NCI-H1694 (cell line): ENCODE measurements around the gene EN2.

ENCODE experiments used
- DNase-seq: peaks from one replicate; lab custom pipeline; 2025; lab: John Stamatoyannopoulos, UW

The EN2 gene

DNA sequence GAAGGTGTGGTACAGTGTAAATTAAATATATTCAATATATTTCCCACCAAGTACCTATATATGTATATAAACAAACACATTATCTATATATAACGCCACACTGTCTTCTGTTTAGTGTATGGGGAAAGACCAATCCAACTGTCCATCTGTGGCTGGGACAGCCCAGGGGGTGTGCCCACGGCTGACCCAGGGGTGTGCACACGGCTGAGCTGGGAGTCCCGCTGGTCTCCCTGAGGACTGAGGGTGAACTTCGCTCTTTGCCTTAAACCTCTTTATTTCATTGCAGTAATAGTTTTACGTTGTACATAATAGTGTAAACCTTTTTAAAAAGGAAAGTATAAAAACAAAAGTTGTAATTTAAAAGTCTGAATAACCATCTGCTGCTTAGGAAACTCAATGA lies 6.3 kb downstream of the EN2 start:
- no peak for DNase-seq

- no peak for DNase-seq
Observed at GRCh38 chr7:155464948-155465739, 7.2 kb downstream of the EN2 start.

- DNase-seq = no peak
Observed at GRCh38 chr7:155465761-155466141, 7.8 kb downstream of the EN2 start.

DNA sequence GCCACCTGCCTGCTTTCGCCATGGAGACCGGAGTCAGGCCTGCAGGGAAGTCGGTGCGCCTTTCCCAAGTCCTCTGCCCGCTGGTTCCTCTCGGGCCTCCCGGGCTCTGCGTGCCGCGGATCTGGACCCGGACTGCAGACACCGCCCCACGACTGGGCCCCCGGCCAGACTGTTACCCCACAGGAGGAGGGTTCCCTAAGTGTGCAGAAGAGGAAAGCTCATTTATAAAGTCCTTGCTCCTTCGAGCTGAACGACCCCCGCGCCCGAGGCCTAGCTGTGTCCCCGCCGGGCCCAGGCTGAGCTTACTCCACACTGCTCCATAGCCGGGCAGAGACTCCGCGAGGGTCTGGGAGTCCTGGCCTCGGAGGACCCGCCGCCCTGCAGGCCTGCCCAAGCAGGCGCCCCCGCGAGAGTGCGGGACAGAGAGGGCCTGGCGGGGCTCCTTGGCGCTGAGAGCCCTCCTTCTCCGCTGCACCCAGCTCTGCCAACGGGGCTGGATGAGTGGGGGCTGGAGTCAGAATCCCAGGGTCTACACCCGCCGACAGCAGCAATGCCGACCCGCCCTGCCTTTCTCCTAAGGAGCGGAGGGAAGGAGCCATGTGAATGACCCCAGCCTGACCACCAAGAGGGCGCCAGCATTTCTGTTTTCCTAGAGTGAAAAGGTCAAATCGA lies 8.3 kb downstream of the EN2 start:
- no peak for DNase-seq

- DNase-seq = no peak
Observed at GRCh38 chr7:155466814-155467733, 9.1 kb downstream of the EN2 start.

DNA sequence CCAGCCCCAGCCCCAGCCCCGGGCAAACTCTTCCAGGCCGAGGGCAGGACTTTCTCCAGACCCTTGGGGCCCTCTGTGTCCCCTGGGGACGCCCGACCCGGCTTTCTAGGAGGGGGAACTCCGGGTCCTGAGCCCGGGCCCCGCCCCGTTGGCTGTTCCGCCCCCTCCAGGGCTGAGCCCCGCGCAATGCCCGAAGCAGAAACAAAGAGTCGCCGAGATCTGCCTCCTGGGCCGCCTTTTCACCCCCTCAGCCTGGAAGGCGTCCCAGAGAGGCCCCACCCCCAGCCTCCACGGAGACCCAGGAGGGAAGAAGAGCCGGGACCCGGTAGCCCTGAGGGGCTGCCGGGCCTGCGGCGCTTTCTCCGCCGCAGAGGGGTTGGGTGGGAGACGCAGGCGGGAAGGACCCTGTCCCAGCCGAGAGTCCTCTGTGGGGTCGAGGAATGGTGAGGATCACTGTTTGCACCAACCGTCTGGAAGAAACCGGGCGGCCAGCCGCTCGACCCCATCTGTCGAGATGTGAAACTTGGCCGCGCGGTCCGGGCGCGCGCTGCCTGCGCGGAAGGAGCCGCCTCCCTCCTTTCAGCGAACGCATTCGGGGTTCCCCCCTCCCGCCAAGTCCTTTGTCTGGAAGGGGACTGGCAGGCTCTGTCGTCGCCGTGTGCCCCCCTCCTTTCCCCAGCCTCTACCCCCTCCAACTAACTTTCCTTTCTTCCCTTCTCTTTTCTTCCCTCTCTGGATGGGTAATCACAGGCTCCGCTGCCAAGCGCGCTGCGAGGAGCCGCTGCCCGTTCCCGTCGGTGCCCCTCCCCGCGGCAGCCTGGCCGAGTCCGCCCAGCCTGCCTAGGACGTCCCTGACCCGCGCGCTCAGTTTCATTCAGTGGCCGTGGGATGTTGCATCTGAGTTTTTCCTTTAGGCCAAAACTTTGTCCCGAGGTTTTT lies 10.2 kb downstream of the EN2 start:
- DNase-seq = no peak

GRCh38 chr7:155468785-155469148 lies 10.8 kb downstream of the EN2 start:
- no peak for DNase-seq

DNA sequence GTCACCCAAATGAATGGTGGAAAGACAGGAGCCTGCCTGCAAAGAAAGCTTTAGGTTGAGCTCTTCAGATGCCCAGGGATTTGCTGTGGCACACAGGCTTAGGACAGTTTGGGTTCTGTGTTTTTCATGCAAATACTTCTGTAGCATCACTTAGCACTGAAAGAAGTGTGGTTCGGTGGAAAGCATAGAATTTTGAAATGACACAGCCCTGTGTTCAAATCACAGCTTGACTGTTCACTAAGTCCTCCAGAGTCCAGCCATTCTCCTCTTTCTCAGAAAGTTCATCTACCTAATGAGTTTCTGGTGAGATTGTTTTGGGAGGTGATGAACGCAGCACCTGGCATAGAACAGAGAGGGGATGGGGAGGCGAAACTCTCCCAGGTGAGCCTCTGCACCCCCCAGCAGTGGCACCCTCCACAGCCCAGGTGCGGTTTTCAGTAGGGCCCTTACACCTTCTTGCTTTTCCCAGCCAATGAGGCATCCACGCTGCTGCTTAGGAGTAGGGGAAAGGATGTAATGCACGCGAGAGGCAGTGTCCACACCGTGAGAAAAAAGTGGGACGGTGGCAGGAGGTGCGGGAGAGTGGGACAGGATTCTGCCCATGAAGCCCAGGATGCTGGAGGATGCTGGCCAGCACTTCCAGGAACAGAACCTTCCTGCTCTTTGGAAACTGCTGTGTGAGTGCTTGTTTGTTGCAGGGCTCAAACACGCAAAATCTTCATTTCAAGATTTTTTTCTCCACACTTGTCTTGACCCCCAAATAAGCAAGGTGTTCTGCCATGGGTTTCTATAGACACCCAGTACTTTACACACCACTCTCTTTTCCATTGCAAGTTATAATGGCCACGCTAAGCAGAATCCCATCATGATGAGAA lies 11.6 kb downstream of the EN2 start:
- DNase-seq = no peak

- DNase-seq = no peak
Observed at GRCh38 chr7:155470186-155470487, 12.2 kb downstream of the EN2 start.

- DNase-seq = no peak
Observed at GRCh38 chr7:155470686-155471638, 13.0 kb downstream of the EN2 start.

DNA sequence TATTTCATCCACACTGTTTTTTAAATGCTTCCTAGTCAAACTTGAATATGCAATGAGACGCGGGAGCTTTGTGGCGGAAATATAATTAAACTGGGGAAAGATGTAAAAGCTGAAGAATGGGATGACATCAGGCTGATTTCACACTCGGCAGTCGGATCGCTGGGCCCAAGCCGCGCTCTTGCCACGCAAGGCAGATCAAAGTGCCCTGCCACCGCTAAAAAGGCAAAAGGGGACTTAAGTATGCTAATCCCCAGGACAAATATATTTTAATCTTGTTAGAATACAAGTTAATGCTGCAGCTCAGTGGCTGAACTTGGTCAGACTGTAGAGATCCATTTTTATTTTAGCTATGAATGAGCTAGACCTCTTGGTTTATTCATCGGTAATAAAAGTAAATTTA lies 13.8 kb downstream of the EN2 start:
- DNase-seq = no peak

DNA sequence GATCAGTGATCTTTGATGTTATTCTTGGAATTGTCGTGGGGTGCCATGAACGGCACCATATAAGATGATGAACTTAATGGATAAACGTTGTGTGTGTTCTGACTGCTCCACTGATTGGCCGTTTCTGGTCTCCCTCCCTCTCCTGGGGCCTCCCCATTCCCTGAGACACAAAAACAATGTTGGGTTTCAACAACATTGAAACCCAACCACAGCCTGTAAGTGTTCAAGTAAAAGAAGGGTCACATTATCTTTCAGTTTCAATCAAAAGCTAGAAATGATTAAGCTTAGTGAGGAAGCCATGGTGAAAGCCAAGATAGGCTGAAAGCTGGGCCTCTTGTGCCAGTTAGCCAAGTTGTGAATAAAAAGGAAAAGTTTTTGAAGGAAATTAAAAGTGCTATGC lies 19.5 kb downstream of the EN2 start:
- DNase-seq = no peak

DNA sequence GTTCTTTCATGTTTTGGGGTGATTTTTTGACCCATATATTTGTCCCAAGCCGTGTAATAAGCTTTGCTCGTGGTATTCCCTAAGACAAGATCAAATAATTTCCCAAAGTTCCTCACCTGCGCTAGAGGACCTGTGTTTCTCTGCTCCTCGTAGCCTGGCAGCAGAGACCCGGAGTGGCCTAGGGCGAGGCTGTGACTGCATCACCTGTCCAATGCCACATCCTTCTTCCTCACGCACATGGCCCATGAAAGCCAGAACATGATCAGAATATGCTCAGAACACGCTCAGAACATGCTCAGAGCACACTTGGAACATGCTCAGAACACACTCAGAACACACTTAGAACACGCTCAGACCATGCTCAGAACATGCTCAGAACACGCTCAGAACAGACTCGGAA lies 23.8 kb downstream of the EN2 start:
- no peak for DNase-seq

DNA sequence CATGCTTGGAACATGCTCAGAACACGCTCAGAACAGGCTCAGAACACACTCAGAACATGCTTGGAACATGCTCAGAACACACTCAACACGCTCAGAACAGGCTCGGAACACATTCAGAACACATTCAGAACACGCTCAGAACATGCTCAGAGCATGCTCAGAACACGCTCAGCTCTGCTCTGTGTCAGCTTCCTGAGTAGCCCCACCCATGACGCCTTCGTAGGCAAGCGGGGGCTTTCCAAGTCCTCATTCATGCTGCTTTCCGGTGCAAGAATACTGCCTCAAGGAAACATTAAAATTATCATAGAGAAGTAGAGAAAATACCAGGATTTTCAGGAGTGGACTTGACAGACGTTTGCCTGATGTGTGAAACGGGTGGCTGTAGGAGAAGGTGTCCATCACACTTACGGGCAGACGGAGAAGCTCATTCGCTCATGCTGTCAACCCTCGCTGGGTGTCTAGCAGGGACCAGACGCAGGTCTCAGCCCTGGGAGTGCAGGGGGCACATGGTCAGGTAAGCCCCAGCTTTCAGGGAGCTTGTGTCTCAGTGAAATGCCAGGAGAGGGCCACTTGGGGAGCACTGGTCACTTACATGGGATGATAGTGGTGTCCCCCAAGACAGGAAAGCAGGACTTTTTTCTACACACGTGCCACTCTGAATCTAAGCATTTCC lies 24.7 kb downstream of the EN2 start:
- DNase-seq = no peak

DNA sequence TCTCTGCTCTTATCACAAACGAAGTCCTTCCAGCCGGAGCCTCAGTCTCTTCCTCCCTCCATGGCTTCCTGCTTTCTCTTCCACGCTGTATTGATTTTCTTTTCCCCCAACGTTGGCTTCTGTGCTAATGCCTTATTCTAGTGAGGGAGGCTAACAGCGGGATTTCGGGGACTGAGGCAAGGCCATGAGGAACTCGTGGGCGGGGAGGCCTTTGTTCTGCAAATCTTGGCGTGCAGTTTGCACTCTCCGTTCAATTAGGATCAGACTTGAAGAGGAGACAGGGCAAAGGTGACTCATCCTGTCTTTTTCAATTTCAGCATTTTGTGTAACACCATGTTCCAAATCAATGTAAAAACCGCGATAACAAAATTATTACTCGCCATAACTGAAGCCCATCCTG lies 25.3 kb downstream of the EN2 start:
- no peak for DNase-seq

DNA sequence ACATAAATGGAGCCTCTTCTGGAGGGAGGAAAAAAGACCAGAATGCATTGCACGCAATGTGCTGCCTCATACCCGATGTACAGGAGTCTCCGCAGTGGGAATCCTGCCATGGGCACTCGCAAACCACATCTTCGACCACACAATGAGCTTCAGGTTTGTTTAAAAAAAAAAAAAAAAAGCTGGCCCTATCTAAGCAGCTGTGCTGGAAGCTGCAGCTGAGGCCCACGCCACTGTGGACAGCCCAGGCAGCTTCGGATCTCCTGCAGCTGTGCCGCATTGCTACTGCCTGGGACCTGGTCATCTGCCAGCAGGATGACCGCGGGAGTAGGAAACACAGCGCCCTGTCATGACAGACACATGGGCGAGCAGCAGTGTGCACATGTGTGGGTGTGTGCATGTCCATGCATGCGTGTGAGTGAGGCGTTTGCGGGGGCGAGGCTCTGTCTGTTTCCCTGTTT lies 26.0 kb downstream of the EN2 start:
- DNase-seq = no peak

GRCh38 chr7:155484483-155485399 lies 26.8 kb downstream of the EN2 start:
- DNase-seq = no peak
